KMS-11 (cell line): Measurements from ENCODE around the gene POLR1F.
A peak's percentile ranks its signal among the peaks of the same experiment; 100 is the strongest.

Experiments used
- H2AFZ ChIP-seq: fragments of 200-600 bp; sonication (generic); 2 replicates; pipeline ENCODE4 v1.6.1; 2016; ENCODE audit warnings: antibody characterized with exemption, mixed run types, low read depth
- H3K27ac ChIP-seq: fragments of 200-600 bp; sonication (generic); 2 replicates; pipeline ENCODE4 v1.6.1; 2016; ENCODE audit warnings: mild to moderate bottlenecking, mixed run types
- H3K27me3 ChIP-seq: fragments of 200-600 bp; sonication (generic); 2 replicates; pipeline ENCODE4 v1.6.1; 2017; ENCODE audit warnings: mild to moderate bottlenecking, low read depth, mixed run types, moderate library complexity; ENCODE audit not compliant: insufficient read depth
- H3K36me3 ChIP-seq: fragments of 200-600 bp; sonication (generic); 2 replicates; pipeline ENCODE4 v1.6.1; 2017; ENCODE audit warnings: mild to moderate bottlenecking, mixed run types; ENCODE audit not compliant: insufficient read depth
- H3K4me1 ChIP-seq: fragments of 200-600 bp; sonication (generic); 2 replicates; pipeline ENCODE4 v1.6.1; 2016; ENCODE audit warnings: mild to moderate bottlenecking, low read depth, mixed run types; ENCODE audit not compliant: poor library complexity, severe bottlenecking
- H3K4me2 ChIP-seq: fragments of 200-600 bp; sonication (generic); 2 replicates; pipeline ENCODE4 v1.7.0; 2016; ENCODE audit warnings: mild to moderate bottlenecking, mixed run types
- H3K4me3 ChIP-seq: fragments of 200-600 bp; sonication (generic); IDR thresholded peaks from 2 replicates; pipeline ENCODE4 v1.6.1; 2017; ENCODE audit warnings: low read depth, low read length, mixed read lengths; ENCODE audit not compliant: insufficient read depth
- H3K79me2 ChIP-seq: fragments of 200-600 bp; sonication (generic); 2 replicates; pipeline ENCODE4 v1.6.1; 2016; ENCODE audit warnings: low read depth, mixed run types; ENCODE audit not compliant: insufficient read depth
- H3K9ac ChIP-seq: fragments of 200-600 bp; sonication (generic); 2 replicates; pipeline ENCODE4 v1.6.1; 2016; ENCODE audit warnings: mild to moderate bottlenecking, mixed run types
- H4K20me1 ChIP-seq: fragments of 200-600 bp; sonication (generic); 2 replicates; pipeline ENCODE4 v1.6.1; 2016; ENCODE audit warnings: mild to moderate bottlenecking, mixed run types; ENCODE audit not compliant: insufficient read depth
- TF ChIP-seq, protein P1 (sequence below): fragments of 200-600 bp; sonication (generic); conservative IDR thresholded peaks from 2 replicates; pipeline ENCODE4 v1.6.1; 2017; ENCODE audit warnings: low read depth, mild to moderate bottlenecking, antibody characterized with exemption, low read length, moderate library complexity, mixed read lengths

Gene POLR1F, protein sequence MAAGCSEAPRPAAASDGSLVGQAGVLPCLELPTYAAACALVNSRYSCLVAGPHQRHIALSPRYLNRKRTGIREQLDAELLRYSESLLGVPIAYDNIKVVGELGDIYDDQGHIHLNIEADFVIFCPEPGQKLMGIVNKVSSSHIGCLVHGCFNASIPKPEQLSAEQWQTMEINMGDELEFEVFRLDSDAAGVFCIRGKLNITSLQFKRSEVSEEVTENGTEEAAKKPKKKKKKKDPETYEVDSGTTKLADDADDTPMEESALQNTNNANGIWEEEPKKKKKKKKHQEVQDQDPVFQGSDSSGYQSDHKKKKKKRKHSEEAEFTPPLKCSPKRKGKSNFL

DNA sequence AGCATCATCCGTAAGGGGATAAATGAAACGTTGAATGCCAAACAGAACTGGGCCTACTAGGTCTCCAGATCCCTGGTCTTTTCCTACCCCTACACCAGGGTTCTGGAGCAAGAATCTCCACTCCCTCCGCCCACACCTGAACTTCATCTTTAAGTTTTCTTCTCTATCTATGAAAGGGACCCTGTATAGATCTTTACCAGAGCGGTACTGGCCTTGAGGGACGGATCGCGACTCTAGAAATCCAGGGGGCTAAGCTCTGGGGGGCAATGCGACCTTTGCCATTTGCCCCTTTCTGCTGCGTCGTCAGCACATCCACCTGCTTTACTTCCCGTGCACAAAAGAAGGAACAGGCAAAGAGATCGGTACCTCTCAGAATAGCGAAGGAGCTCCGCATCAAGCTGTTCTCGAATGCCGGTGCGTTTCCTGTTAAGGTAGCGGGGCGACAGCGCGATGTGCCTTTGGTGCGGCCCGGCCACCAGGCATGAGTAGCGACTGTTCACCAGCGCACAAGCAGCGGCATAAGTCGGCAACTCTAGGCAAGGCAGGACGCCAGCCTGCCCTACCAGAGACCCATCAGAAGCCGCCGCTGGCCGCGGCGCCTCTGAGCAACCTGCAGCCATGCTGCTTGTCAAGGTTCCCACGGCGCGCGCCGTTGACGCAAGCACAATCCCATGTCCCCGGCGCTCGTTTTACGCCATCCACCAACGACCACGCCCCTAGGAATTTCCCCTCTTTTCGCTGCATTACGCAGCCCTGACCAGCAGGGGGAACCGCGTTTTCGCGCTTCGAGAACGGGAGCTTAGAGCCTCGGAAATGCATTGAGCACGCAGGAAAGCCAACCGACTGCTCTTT lies at the start of gene POLR1F:
POLR1F (minus strand) TSS at position 641 of the 852 bp plus-strand sequence; CDS start at position 620, 21 bp downstream.
- H3K27ac ChIP-seq = peak within 1 kb of the TSS; percentile 58
- peaks cover 52% of the 10 kb centered on the region for H3K79me2 ChIP-seq
- H3K4me2 ChIP-seq = peak within 1 kb of the TSS; percentile 92

DNA sequence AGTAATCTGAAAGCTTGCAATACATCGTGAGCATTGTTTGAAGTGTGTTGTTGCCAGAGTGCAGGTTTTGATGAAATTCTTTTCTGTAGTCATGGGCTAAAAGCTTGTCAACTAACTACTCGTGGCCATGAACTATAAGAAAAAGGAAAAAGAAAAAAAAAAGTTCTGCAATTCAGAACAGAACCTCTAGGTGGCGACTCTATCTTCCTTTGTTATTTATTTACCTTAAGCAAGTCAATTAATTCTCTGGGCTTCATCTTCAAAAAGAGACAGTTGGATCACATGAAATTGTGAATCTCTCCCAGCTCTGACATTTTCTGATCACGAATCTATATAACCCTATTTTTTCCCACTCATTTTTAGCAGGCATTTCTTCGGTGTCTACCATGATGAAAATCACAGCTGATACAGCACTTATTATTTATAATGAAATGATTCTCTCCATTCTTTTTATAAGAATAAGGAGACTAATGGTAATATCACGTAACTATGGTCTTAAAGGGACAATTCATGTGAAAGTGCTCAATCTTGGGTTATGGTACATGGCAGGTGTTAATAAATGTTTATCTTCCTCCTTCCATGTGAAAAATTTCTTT lies 45.8 kb upstream of the POLR1F start:
- TF ChIP-seq, protein P1, sequence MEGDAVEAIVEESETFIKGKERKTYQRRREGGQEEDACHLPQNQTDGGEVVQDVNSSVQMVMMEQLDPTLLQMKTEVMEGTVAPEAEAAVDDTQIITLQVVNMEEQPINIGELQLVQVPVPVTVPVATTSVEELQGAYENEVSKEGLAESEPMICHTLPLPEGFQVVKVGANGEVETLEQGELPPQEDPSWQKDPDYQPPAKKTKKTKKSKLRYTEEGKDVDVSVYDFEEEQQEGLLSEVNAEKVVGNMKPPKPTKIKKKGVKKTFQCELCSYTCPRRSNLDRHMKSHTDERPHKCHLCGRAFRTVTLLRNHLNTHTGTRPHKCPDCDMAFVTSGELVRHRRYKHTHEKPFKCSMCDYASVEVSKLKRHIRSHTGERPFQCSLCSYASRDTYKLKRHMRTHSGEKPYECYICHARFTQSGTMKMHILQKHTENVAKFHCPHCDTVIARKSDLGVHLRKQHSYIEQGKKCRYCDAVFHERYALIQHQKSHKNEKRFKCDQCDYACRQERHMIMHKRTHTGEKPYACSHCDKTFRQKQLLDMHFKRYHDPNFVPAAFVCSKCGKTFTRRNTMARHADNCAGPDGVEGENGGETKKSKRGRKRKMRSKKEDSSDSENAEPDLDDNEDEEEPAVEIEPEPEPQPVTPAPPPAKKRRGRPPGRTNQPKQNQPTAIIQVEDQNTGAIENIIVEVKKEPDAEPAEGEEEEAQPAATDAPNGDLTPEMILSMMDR = peak; percentile 95
- Histone ChIP-seq H3K4me2 (no peak overlapping the region), H3K4me1 (peaks cover 6% of the 10 kb centered on the region), H3K27ac (no peak overlapping the region), H3K79me2 (no peaks in the 10 kb centered on the region), H3K27me3 (no peaks in the 10 kb centered on the region), H3K4me3 (no peak overlapping the region), H4K20me1 (no peaks in the 10 kb centered on the region), H3K9ac (no peak overlapping the region), H3K36me3 (no peaks in the 10 kb centered on the region), H2AFZ (no peak overlapping the region)

More for the DNA sequence above, at the start of gene POLR1F:
- Histone ChIP-seq H3K4me1 (peaks cover 26% of the 10 kb centered on the region), H2AFZ (peak within 1 kb of the TSS; percentile 87), H3K9ac (peak within 1 kb of the TSS; percentile 81), H3K36me3 (no peaks in the 10 kb centered on the region), H3K4me3 (peak within 1 kb of the TSS; percentile 83), H4K20me1 (no peaks in the 10 kb centered on the region), H3K27me3 (no peaks in the 10 kb centered on the region)
- TF ChIP-seq, protein P1 = peak; percentile 94

DNA sequence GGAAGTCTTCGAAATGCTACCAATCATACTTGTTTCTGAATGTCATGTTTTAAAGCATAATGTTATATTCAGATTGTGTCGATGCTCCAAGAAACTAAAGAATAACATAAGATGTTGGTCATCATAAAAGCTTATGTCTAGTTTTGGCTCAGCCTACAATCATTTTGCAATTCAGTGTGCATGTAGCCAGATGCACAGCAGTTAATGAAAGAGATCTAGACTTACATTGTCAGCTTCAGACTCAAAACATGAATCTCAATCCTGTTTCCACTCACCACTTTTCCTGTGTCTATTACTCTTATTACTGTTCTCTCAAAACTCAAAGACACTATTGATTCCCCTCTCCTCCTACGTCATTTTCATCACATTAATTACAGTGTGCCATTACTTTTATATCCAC lies 43.2 kb upstream of the POLR1F start:
- Histone ChIP-seq H3K9ac (no peak overlapping the region), H3K27me3 (no peaks in the 10 kb centered on the region), H3K4me2 (no peak overlapping the region), H3K36me3 (no peaks in the 10 kb centered on the region), H2AFZ (no peak overlapping the region), H3K79me2 (no peaks in the 10 kb centered on the region), H3K4me3 (no peak overlapping the region), H3K27ac (no peak overlapping the region), H3K4me1 (peaks cover 6% of the 10 kb centered on the region), H4K20me1 (no peaks in the 10 kb centered on the region)
- TF ChIP-seq, protein P1 = no peak

DNA sequence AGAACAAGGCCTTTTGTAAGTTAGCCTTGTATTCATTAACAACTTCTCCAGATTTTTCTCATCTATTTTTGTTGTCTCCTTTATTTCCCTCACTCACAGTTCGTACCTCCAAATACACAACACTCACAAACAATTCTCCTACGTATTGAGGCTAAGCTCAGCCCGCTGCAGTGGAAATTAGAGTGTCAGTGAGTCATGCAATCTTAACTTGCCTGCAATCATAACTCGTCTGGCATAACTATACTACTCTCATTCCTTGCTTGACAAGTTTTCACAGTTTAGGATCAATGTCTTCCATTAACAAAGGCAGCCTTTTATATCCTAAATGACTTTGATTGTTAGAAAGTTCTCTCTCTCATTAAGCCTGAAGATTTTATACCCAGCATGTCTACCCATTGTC lies 40.8 kb upstream of the POLR1F start:
- Histone ChIP-seq H3K4me1 (peaks cover 4% of the 10 kb centered on the region), H3K27me3 (no peaks in the 10 kb centered on the region), H3K36me3 (no peaks in the 10 kb centered on the region), H3K79me2 (no peaks in the 10 kb centered on the region), H3K9ac (no peak overlapping the region), H3K27ac (no peak overlapping the region), H2AFZ (no peak overlapping the region), H3K4me3 (no peak overlapping the region), H4K20me1 (no peaks in the 10 kb centered on the region), H3K4me2 (no peak overlapping the region)
- TF ChIP-seq, protein P1 = no peak
